Fibroblast of lung (primary cell): ENCODE data around the gene SMC6.

Source experiments
- EZH2 ChIP-seq: IDR thresholded peaks from 2 replicates; pipeline ENCODE4 v1.5.1; 2012; ENCODE audit warnings: low read length, control low read depth, mild to moderate bottlenecking; ENCODE audit errors: missing control alignments
- TF ChIP-seq, protein P1 (sequence below), 2 donors: IDR thresholded peaks in 1 of 2; conservative IDR thresholded peaks in 1 of 2; 1 replicate in 1 of 2; 2 replicates in 1 of 2; pipeline ENCODE4 v1.5.1; 2011 to 2012; ENCODE audit warnings: low read length in 2 of 2, control low read depth in 1 of 2, inconsistent platforms in 1 of 2, low read depth in 1 of 2, mild to moderate bottlenecking in 1 of 2

DNA sequence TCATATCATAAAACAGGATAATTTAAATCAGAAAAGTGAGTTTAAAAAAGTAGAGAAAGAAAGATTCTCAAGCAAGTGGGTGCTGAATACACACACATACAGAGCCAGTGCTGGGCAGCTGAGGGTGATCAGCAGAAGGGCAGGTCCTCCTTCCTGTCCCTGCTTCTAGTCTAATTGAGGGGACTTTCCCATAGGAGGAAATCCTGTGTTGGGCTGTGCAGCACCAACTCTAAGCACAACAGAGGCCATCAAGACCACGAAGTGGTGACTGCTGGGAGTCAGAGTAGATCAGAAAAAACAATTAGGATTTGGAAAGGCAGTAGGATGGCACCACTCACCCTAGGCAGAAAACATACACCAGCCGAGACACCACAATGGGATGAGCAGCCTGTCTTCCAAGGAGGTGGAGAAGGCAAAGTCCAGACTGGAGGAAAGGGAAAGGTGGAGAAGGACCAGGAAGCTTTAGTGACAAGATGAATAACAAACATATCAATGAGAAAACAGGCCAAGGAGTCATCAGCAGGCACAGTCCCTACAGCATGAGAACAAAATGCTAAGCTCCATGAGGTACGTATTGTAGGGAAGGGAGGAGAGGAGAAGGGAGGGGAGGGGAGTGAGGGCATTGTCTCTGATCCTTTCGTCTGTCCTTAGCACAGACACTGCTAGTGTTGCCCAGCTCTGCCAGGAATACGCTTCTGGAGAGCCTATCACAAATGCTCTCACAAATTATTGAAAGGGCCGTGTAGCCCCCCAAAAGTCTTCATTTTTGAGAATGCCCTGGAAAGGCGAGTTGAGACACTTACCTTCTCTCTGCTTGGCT lies 45.9 kb upstream of the SMC6 start:
- TF ChIP-seq, protein P1, sequence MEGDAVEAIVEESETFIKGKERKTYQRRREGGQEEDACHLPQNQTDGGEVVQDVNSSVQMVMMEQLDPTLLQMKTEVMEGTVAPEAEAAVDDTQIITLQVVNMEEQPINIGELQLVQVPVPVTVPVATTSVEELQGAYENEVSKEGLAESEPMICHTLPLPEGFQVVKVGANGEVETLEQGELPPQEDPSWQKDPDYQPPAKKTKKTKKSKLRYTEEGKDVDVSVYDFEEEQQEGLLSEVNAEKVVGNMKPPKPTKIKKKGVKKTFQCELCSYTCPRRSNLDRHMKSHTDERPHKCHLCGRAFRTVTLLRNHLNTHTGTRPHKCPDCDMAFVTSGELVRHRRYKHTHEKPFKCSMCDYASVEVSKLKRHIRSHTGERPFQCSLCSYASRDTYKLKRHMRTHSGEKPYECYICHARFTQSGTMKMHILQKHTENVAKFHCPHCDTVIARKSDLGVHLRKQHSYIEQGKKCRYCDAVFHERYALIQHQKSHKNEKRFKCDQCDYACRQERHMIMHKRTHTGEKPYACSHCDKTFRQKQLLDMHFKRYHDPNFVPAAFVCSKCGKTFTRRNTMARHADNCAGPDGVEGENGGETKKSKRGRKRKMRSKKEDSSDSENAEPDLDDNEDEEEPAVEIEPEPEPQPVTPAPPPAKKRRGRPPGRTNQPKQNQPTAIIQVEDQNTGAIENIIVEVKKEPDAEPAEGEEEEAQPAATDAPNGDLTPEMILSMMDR (conservative IDR thresholded peaks at IDR 0.05 in 1 of 2, IDR thresholded peaks at IDR 0.05 in 1 of 2; ENCODE audit: low read depth in 1 of 2, low read length in 2 of 2), result no peak
- no peak for TF ChIP-seq EZH2
